HEK293T (cell line): ENCODE measurements around the gene RAET1G.

Source experiments
- CTCF ChIA-PET: fragments of 350-600 bp; formaldehyde crosslinking; extraction: SDS; loops from one replicate; lab custom pipeline; 2021; ENCODE audit warnings: antibody characterized with exemption, inconsistent platforms; lab: Yijun Ruan, JAX
- POLR2A ChIA-PET: fragments of 350-600 bp; formaldehyde crosslinking; extraction: SDS; loops from one replicate; lab custom pipeline; 2020; ENCODE audit warnings: antibody characterized with exemption, inconsistent platforms; lab: Yijun Ruan, JAX
- DNase-seq: peaks from one replicate; pipeline ENCODE4 v3.0.0; 2012; ENCODE audit warnings: mixed read lengths; ENCODE audit errors: extremely low spot score
- ARNT ChIP-seq: fragments of 450-650 bp; IDR thresholded peaks from 2 replicates; pipeline ENCODE4 v1.6.1; 2017; ENCODE audit warnings: mild to moderate bottlenecking
- BHLHE40 ChIP-seq: fragments of 450-650 bp; IDR thresholded peaks from 2 replicates; pipeline ENCODE4 v1.6.1; 2016; ENCODE audit warnings: mild to moderate bottlenecking, moderate library complexity, borderline replicate concordance
- CTBP1 ChIP-seq: fragments of 450-650 bp; IDR thresholded peaks from 2 replicates; pipeline ENCODE4 v1.6.1; 2016; ENCODE audit warnings: borderline replicate concordance
- ELF4 ChIP-seq: fragments of 450-650 bp; IDR thresholded peaks from 2 replicates; pipeline ENCODE4 v1.6.1; 2017; ENCODE audit warnings: antibody characterized with exemption
- FOXA1 ChIP-seq: fragments of 450-650 bp; IDR thresholded peaks from 2 replicates; pipeline ENCODE4 v1.6.1; 2016; ENCODE audit warnings: mild to moderate bottlenecking
- FOXK2 ChIP-seq: fragments of 450-650 bp; IDR thresholded peaks from 2 replicates; pipeline ENCODE4 v1.6.1; 2016; ENCODE audit warnings: mild to moderate bottlenecking
- FOXM1 ChIP-seq: fragments of 450-650 bp; IDR thresholded peaks from 2 replicates; pipeline ENCODE4 v1.6.1; 2017; ENCODE audit warnings: mild to moderate bottlenecking, borderline replicate concordance
- HDGF ChIP-seq: fragments of 450-650 bp; IDR thresholded peaks from 2 replicates; pipeline ENCODE4 v1.6.1; 2017; ENCODE audit warnings: antibody characterized with exemption, borderline replicate concordance
- L3MBTL2 ChIP-seq: fragments of 450-650 bp; conservative IDR thresholded peaks from 2 replicates; pipeline ENCODE4 v1.6.1; 2016; ENCODE audit warnings: mild to moderate bottlenecking
- LEF1 ChIP-seq: fragments of 450-650 bp; IDR thresholded peaks from 2 replicates; pipeline ENCODE4 v1.6.1; 2017; ENCODE audit warnings: mild to moderate bottlenecking, borderline replicate concordance
- NFRKB ChIP-seq: fragments of 450-650 bp; IDR thresholded peaks from 2 replicates; pipeline ENCODE4 v1.6.1; 2016; ENCODE audit warnings: mild to moderate bottlenecking, moderate library complexity
- SP1 ChIP-seq: fragments of 450-650 bp; IDR thresholded peaks from 2 replicates; pipeline ENCODE4 v1.6.1; 2017
- SUZ12 ChIP-seq: fragments of 450-650 bp; IDR thresholded peaks from 2 replicates; pipeline ENCODE4 v1.6.1; 2016; ENCODE audit warnings: mild to moderate bottlenecking
- TARDBP ChIP-seq: fragments of 450-650 bp; IDR thresholded peaks from 2 replicates; pipeline ENCODE4 v1.6.1; 2016
- ZNF384 ChIP-seq: fragments of 450-650 bp; IDR thresholded peaks from 2 replicates; pipeline ENCODE4 v1.6.1; 2016
- TF ChIP-seq, protein P1 (sequence below): fragments of 450-650 bp; IDR thresholded peaks from 2 replicates; pipeline ENCODE4 v1.6.1; 2016

The RAET1G gene

DNA sequence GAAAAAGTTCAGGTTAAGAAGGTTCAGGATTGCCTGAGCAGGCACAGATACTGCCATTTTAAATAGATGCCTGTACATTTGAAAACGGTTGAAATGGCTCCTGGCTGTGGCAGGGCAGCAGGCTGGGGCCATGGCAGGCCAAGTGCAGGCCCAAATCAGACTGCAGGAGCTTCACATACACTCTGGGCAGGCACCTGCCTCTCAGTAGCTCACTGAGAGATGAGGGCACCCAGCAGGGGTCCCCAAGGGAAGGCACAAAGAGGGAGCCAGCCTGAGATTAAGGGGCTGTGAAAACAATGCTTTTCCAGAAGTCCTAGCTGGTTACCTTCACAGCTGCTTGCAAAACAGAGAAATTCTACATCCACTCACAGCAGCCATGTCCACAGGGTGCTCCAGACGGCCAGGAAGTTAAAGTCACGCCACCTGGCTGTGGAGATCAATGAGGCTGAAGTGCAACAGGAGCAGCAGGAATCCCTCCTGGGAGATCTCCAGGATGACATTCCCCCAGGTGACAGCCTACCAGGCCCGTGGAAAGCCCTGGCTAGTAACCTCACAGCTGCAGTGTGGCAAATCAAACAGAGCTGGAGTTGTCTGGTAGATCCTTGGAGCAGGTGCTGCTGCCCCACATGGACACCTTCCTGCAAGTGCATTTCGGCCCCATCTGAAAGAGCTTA is 18.8 kb downstream of the RAET1G start:
- TF ChIP-seq LEF1: no peak
- TF ChIP-seq, protein P1, sequence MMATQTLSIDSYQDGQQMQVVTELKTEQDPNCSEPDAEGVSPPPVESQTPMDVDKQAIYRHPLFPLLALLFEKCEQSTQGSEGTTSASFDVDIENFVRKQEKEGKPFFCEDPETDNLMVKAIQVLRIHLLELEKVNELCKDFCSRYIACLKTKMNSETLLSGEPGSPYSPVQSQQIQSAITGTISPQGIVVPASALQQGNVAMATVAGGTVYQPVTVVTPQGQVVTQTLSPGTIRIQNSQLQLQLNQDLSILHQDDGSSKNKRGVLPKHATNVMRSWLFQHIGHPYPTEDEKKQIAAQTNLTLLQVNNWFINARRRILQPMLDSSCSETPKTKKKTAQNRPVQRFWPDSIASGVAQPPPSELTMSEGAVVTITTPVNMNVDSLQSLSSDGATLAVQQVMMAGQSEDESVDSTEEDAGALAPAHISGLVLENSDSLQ: no peak
- no peak for TF ChIP-seq FOXA1
- TF ChIP-seq FOXM1: no peak
- TF ChIP-seq SUZ12: no peak
- no peak for TF ChIP-seq L3MBTL2
- no peak for TF ChIP-seq ARNT
- TF ChIP-seq TARDBP: no peak
- TF ChIP-seq NFRKB: no peak
- TF ChIP-seq SP1: no peak
- no peak for TF ChIP-seq ZNF384
- TF ChIP-seq HDGF: no peak
- no peak for TF ChIP-seq FOXK2
- no peak for TF ChIP-seq ELF4
- no peak for TF ChIP-seq CTBP1
- no peak for TF ChIP-seq BHLHE40
- POLR2A ChIA-PET: no interaction called here
- CTCF ChIA-PET: no interaction called here
- DNase-seq: no peak

GRCh38 chr6:149901444-149902140 is 21.3 kb downstream of the RAET1G start:
- CTCF ChIA-PET: interaction anchor here (0.5 kb wide), 1 partner anchor 31 kb away, joined by 3 read pairs; no protein-coding TSS in a partner anchor
- TF ChIP-seq, protein P1: no peak
- TF ChIP-seq LEF1 (no peak), L3MBTL2 (no peak), BHLHE40 (no peak), SP1 (no peak), NFRKB (no peak), ZNF384 (no peak)
- POLR2A ChIA-PET: no interaction called here

GRCh38 chr6:149900620-149901443 is 22.1 kb downstream of the RAET1G start:
- TF ChIP-seq SUZ12 (no peak), SP1 (no peak), NFRKB (no peak), LEF1 (no peak), FOXK2 (no peak)
- DNase-seq: no peak
- ChIA-PET POLR2A (no interaction called here), CTCF (interaction anchor here (0.6 kb wide), 1 partner anchor 958 kb away, joined by 3 read pairs; no protein-coding TSS in a partner anchor)

More at GRCh38 chr6:149901444-149902140, 21.3 kb downstream of the RAET1G start:
- no peak for DNase-seq

GRCh38 chr6:149899926-149900619 is 22.8 kb downstream of the RAET1G start:
- ChIA-PET POLR2A (no interaction called here), CTCF (interaction anchor here (0.6 kb wide), 1 partner anchor 959 kb away, joined by 3 read pairs; no protein-coding TSS in a partner anchor)
- TF ChIP-seq FOXK2 (no peak), LEF1 (no peak), FOXA1 (no peak), TARDBP (no peak), NFRKB (no peak), ARNT (no peak), BHLHE40 (no peak), CTBP1 (no peak)
- DNase-seq: no peak

- DNase-seq: no peak
- POLR2A ChIA-PET: no interaction called here
- CTCF ChIA-PET: no interaction called here
- TF ChIP-seq FOXK2: no peak
- no peak for TF ChIP-seq ELF4
- TF ChIP-seq ZNF384: no peak
- no peak for TF ChIP-seq LEF1
- TF ChIP-seq, protein P1: no peak
- no peak for TF ChIP-seq ARNT
- no peak for TF ChIP-seq TARDBP
- no peak for TF ChIP-seq NFRKB
- no peak for TF ChIP-seq SUZ12
- TF ChIP-seq CTBP1: no peak
- no peak for TF ChIP-seq BHLHE40
- TF ChIP-seq FOXA1: no peak
- no peak for TF ChIP-seq FOXM1
These were observed 23.4 kb downstream of the RAET1G start for GRCh38 chr6:149899486-149899885.
